Fibroblast of pulmonary artery (primary cell): ENCODE results near the gene CD3E.

ENCODE experiments used
- DNase-seq: peaks from one replicate; pipeline ENCODE4 v3.0.0-alpha.2; 2010; ENCODE audit warnings: low read depth
- H3K4me3 ChIP-seq: replicated peaks from 2 replicates; pipeline ENCODE4 v1.5.1; 2011; ENCODE audit warnings: low read depth, mild to moderate bottlenecking, control low read depth, low read length, moderate library complexity
- CTCF ChIP-seq: IDR thresholded peaks from 2 replicates; pipeline ENCODE4 v1.5.1; 2011; ENCODE audit warnings: mild to moderate bottlenecking, control low read depth, low read length, inconsistent platforms; ENCODE audit errors: missing control alignments

CD3E gene

DNA sequence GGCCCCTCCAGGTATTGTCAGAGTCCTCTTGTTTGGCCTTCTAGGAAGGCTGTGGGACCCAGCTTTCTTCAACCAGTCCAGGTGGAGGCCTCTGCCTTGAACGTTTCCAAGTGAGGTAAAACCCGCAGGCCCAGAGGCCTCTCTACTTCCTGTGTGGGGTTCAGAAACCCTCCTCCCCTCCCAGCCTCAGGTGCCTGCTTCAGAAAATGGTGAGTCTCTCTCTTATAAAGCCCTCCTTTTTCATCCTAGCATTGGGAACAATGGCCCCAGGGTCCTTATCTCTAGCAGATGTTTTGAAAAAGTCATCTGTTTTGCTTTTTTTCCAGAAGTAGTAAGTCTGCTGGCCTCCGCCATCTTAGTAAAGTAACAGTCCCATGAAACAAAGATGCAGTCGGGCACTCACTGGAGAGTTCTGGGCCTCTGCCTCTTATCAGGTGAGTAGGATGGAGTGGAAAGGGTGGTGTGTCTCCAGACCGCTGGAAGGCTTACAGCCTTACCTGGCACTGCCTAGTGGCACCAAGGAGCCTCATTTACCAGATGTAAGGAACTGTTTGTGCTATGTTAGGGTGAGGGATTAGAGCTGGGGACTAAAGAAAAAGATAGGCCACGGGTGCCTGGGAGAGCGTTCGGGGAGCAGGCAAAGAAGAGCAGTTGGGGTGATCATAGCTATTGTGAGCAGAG lies at the start of gene CD3E:
Gene CD3E, plus strand, starts transcription at position 163 of the 681 bp plus-strand sequence. Its CDS starts 223 bp downstream, at position 386.
- DNase-seq, result no peak
- no peak within 1 kb of the TSS for H3K4me3 ChIP-seq

GRCh38 chr11:118258410-118258809 lies 46.1 kb upstream of the CD3E start:
- no peak overlapping the region for H3K4me3 ChIP-seq
- TF ChIP-seq CTCF, result peak; percentile 26
- no peak for DNase-seq

More for the DNA sequence above, at the start of gene CD3E:
- no peak for TF ChIP-seq CTCF

DNA sequence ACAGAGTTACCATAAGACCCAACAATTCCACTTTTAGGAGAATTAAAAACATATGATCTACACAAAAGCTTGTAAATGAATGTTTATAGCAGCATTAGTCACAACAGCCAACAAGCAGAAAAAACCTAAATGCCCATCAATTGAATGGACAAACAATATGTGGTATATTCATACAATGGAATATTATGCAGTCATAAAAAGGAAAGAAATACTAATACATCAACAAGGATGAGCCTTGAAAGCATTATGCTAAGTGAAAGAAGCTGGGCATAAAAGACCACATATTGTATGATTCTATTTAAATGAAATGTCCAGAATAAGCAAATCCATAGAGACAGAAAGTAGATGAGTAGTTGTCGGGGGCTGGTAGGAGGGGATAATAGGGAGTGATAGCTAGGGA lies 45.4 kb upstream of the CD3E start:
- no peak for DNase-seq
- no peak for TF ChIP-seq CTCF
- H3K4me3 ChIP-seq, result no peak overlapping the region

GRCh38 chr11:118260353-118260752 lies 44.2 kb upstream of the CD3E start:
- no peak for DNase-seq
- H3K4me3 ChIP-seq, result no peak overlapping the region
- TF ChIP-seq CTCF, result no peak

- no peak overlapping the region for H3K4me3 ChIP-seq
- DNase-seq, result no peak
- TF ChIP-seq CTCF, result no peak
Measured at GRCh38 chr11:118263112-118263511, 41.4 kb upstream of the CD3E start.

- no peak for DNase-seq
- peak within 1 kb of the TSS; percentile 15 for H3K4me3 ChIP-seq
- TF ChIP-seq CTCF, result no peak
Measured at GRCh38 chr11:118263695-118264568, 40.6 kb upstream of the CD3E start, which contains the start of gene MPZL2. TSS of gene MPZL2 (minus strand) at chr11:118264297. CDS start at chr11:118264153, 144 bp downstream.
